BE2C (cell line): ENCODE measurements around the gene GALNT2.

Experiments used
- DNase-seq: peaks from one replicate; pipeline ENCODE4 v3.0.0-alpha.2; 2020
- H3K27me3 ChIP-seq: fragments of 250-450 bp; sonication (Bioruptor Pico); 2 replicates; pipeline ENCODE4 v1.5.1; 2020; ENCODE audit warnings: mild to moderate bottlenecking
- H3K36me3 ChIP-seq: fragments of 250-450 bp; sonication (Bioruptor Pico); 2 replicates; pipeline ENCODE4 v1.5.1; 2020; ENCODE audit warnings: mild to moderate bottlenecking
- H3K4me1 ChIP-seq: fragments of 250-450 bp; sonication (Bioruptor Pico); 2 replicates; pipeline ENCODE4 v1.5.1; 2020
- H3K4me3 ChIP-seq: 2 replicates; pipeline ENCODE4 v1.5.1; 2011; ENCODE audit warnings: low read depth, low read length
- H3K9me3 ChIP-seq: fragments of 250-450 bp; sonication (Bioruptor Pico); 2 replicates; pipeline ENCODE4 v1.5.1; 2020
- TF ChIP-seq, protein P1 (sequence below): IDR thresholded peaks from 2 replicates; pipeline ENCODE4 v1.5.1; 2012; ENCODE audit warnings: mild to moderate bottlenecking, low read depth, low read length

GALNT2 gene

DNA sequence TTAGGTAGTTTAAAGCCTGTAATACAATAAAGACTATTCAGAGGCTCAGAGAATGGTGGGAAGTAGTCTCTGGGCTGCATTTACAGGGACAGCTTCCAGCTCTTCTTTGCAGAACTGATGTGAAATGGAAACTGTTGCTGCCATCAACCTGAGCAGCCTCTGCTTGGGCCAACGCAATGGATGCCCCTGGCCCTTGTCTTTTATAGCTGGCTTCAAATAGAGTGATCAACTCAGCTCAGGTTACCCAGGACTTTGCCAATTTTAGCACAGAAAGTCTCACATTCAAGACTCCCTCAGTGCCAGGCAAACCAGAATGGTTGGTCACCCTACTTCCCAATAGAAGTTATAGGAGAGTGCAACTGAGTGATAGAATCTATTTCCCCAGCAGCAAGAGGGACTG, 18.1 kb upstream of the GALNT2 start:
- H3K27me3 ChIP-seq: no peaks in the 10 kb centered on the region
- no peaks in the 10 kb centered on the region for H3K4me1 ChIP-seq
- H3K4me3 ChIP-seq: no peak overlapping the region
- DNase-seq: no peak
- H3K9me3 ChIP-seq: no peaks in the 10 kb centered on the region
- TF ChIP-seq, protein P1, sequence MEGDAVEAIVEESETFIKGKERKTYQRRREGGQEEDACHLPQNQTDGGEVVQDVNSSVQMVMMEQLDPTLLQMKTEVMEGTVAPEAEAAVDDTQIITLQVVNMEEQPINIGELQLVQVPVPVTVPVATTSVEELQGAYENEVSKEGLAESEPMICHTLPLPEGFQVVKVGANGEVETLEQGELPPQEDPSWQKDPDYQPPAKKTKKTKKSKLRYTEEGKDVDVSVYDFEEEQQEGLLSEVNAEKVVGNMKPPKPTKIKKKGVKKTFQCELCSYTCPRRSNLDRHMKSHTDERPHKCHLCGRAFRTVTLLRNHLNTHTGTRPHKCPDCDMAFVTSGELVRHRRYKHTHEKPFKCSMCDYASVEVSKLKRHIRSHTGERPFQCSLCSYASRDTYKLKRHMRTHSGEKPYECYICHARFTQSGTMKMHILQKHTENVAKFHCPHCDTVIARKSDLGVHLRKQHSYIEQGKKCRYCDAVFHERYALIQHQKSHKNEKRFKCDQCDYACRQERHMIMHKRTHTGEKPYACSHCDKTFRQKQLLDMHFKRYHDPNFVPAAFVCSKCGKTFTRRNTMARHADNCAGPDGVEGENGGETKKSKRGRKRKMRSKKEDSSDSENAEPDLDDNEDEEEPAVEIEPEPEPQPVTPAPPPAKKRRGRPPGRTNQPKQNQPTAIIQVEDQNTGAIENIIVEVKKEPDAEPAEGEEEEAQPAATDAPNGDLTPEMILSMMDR: no peak
- no peaks in the 10 kb centered on the region for H3K36me3 ChIP-seq

DNA sequence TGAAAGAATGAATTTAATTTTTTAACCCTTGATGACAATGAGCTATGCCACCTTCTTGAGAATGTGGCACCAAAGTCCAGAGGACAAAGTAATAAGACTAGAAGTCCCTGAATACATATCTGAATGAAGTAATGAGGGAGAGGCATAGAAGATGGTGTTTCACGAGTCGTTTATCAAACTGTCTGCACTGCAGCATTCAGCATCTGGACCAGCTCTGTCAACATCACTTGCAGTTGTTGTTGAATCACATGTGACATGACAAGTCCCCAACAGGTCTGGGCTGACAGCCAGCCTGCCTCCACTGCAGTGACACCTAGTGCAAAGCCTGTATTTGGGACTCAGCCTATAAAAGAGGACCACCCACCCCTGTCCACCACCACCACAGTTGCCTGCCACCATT, 17.3 kb upstream of the GALNT2 start:
- Histone ChIP-seq H3K9me3 (no peaks in the 10 kb centered on the region), H3K4me1 (no peaks in the 10 kb centered on the region), H3K36me3 (no peaks in the 10 kb centered on the region), H3K27me3 (no peaks in the 10 kb centered on the region), H3K4me3 (no peak overlapping the region)
- TF ChIP-seq, protein P1: no peak
- DNase-seq: no peak

DNA sequence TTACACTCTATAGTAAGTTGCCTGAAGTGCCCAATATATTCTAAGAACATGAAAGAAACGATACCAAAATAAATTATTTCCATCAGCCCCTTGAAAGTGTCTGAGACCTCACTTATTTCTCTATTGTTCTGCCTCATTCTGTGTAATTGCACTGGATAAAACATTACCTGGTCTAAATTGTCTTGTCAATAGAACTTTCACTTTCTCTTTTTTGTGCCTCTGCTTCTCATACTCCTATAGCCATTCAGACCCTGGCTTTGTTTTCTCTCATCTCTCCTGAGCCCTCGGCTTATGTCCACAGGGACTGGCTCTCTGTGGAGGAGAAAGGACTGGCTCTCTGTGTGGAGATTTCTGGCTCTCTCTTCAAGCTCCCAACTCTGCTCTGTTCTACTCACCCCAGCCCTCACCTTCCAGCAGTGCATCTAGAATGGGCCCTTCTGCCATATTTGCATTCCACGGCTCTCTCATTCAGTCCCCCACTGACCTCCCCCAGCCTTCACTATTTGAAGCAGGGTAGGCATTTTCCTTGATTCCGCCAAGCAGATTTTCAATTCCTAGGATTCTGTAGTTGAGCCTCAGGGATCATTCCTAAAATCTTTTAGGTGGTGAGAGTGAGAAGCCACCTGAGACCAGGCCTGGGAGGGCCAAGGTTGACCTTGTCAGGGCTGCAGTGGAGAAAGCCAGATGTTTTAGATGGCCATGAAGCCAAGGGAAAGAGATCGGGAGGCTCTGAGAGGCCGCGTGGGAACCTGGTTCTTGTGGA, 15.9 kb upstream of the GALNT2 start:
- DNase-seq: no peak
- H3K4me3 ChIP-seq: no peak overlapping the region
- H3K4me1 ChIP-seq: no peaks in the 10 kb centered on the region
- H3K27me3 ChIP-seq: no peaks in the 10 kb centered on the region
- H3K36me3 ChIP-seq: no peaks in the 10 kb centered on the region
- TF ChIP-seq, protein P1: no peak
- H3K9me3 ChIP-seq: no peaks in the 10 kb centered on the region

DNA sequence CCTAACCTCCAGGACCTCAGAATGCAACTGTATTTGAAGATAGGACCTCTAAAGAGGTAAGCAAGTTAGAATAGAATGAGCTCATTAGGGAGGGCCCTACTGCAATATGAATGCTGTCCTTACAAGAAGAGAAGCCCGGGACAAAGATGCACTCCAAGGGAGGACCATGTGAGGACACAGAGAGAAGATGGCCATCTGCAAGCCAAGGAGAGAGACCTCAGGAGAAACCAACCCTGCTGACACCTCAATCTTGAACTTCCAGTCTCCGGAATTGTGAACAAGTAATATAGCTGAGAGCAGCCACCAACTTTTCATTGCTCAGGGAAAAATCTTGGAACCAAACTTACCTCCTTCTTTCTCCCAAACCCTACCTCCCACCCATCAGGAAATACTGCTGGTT, 15.0 kb upstream of the GALNT2 start:
- TF ChIP-seq, protein P1: no peak
- Histone ChIP-seq H3K9me3 (no peaks in the 10 kb centered on the region), H3K36me3 (no peaks in the 10 kb centered on the region), H3K4me3 (no peak overlapping the region), H3K4me1 (no peaks in the 10 kb centered on the region), H3K27me3 (no peaks in the 10 kb centered on the region)
- no peak for DNase-seq

- no peak for DNase-seq
- Histone ChIP-seq H3K27me3 (no peaks in the 10 kb centered on the region), H3K36me3 (no peaks in the 10 kb centered on the region), H3K9me3 (no peaks in the 10 kb centered on the region), H3K4me1 (no peaks in the 10 kb centered on the region), H3K4me3 (no peak overlapping the region)
- TF ChIP-seq, protein P1: no peak
Measured at GRCh38 chr1:230052665-230053064, 14.4 kb upstream of the GALNT2 start.

- TF ChIP-seq, protein P1: no peak
- no peak for DNase-seq
- Histone ChIP-seq H3K4me3 (no peak overlapping the region), H3K4me1 (no peaks in the 10 kb centered on the region), H3K9me3 (no peaks in the 10 kb centered on the region), H3K27me3 (no peaks in the 10 kb centered on the region; the same call in 1 of the 2 replicates), H3K36me3 (no peaks in the 10 kb centered on the region)
Measured at GRCh38 chr1:230054092-230054749, 12.8 kb upstream of the GALNT2 start.
